ENCODE data around the gene NPTN. TPM values are rescaled to one million over a fixed set of nuclear protein-coding genes. Genes with fewer than 3 reads are reported as not detected.
A peak's percentile ranks its signal among the peaks of the same experiment; 100 is the strongest.

The NPTN gene
- total and polyA plus RNA-seq, 2 of the 13 experiments (the other 11 are each of a cell fraction or from before 2014, with no cell fraction given), result 78.0 to 110 TPM

DNA sequence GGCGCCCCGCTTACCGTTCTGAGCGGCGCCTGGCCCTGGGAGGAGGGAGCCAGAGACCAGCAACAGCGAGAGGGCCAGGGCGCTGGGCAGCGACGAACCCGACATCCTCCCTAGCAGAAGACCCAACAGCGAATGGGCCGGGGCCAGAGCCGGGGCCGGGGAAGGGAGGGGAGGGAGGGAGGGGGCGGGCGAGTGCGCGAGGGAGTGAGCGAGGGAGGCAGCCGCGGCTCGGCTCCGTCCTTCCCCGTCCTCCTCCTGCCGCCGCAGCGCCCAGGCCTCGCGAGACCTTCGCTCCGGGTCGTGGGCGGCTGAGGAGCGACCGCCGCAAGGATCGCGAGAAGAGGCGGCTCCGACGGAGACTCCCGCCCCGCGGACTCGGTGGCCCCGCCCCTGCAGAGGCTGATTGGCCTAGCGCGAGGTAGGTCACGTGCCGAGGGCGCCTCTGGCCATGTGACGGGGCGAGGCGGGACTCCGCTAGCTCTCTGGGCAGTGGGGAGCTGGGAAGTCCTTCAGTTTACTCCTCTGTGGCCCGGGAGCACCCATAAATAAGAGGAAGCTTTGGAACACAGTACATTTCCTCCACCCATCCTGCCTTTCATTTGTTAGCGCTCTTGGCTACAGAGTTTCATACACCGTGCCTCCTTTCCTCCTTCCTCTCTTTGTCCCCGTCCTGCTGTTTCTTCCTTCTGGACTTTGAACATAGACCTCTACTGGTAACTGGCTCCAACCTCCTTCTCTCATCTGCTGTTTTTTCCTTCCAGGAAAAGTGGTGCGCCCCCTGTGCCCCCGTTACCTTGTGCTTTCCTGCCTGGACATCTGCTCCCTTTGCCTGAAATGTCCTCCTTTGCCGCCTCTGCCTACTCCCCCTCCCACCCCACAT lies at the start of gene NPTN (continued):
- TF ChIP-seq, protein P1, sequence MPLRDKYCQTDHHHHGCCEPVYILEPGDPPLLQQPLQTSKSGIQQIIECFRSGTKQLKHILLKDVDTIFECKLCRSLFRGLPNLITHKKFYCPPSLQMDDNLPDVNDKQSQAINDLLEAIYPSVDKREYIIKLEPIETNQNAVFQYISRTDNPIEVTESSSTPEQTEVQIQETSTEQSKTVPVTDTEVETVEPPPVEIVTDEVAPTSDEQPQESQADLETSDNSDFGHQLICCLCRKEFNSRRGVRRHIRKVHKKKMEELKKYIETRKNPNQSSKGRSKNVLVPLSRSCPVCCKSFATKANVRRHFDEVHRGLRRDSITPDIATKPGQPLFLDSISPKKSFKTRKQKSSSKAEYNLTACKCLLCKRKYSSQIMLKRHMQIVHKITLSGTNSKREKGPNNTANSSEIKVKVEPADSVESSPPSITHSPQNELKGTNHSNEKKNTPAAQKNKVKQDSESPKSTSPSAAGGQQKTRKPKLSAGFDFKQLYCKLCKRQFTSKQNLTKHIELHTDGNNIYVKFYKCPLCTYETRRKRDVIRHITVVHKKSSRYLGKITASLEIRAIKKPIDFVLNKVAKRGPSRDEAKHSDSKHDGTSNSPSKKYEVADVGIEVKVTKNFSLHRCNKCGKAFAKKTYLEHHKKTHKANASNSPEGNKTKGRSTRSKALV (CRISPR knock-in tag; IDR thresholded peaks at IDR 0.05), result peak; percentile 52; the same call in 1 of the 2 replicates
- no peak for TF ChIP-seq CBFB (CRISPR knock-in tag; IDR thresholded peaks at IDR 0.05)
- peak; percentile 91; the same call in 1 of the 2 replicates for TF ChIP-seq NFKB2 (CRISPR knock-in tag; IDR thresholded peaks at IDR 0.05; ENCODE audit: borderline replicate concordance)
- no peak for TF ChIP-seq ZNF30 (CRISPR knock-in tag; IDR thresholded peaks at IDR 0.05)
- no peak; the same call in 1 of the 2 replicates for TF ChIP-seq ERF (CRISPR knock-in tag; IDR thresholded peaks at IDR 0.05)
- peak; percentile 88 to 98 for TF ChIP-seq POLR2A (IDR thresholded peaks at IDR 0.05; ENCODE audit: insufficient read depth in 1 of 2, low read depth in 2 of 2, low read length in 2 of 2)
- TF ChIP-seq SRF (IDR thresholded peaks at IDR 0.05; ENCODE audit: low read depth, low read length), result no peak
- peak; percentile 31 for TF ChIP-seq FOXA3 (CRISPR knock-in tag; IDR thresholded peaks at IDR 0.05)
- peak; percentile 77 for TF ChIP-seq ZNF430 (CRISPR knock-in tag; IDR thresholded peaks at IDR 0.05)
- no peak for TF ChIP-seq ZNF343 (CRISPR knock-in tag; IDR thresholded peaks at IDR 0.05)
- TF ChIP-seq, protein P2, sequence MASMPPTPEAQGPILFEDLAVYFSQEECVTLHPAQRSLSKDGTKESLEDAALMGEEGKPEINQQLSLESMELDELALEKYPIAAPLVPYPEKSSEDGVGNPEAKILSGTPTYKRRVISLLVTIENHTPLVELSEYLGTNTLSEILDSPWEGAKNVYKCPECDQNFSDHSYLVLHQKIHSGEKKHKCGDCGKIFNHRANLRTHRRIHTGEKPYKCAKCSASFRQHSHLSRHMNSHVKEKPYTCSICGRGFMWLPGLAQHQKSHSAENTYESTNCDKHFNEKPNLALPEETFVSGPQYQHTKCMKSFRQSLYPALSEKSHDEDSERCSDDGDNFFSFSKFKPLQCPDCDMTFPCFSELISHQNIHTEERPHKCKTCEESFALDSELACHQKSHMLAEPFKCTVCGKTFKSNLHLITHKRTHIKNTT (CRISPR knock-in tag; IDR thresholded peaks at IDR 0.05), result no peak
- TF ChIP-seq SRSF1 (optimal IDR thresholded peaks at IDR 0.05; ENCODE audit: low read depth, low read length), result no peak
- TF ChIP-seq, protein P3, sequence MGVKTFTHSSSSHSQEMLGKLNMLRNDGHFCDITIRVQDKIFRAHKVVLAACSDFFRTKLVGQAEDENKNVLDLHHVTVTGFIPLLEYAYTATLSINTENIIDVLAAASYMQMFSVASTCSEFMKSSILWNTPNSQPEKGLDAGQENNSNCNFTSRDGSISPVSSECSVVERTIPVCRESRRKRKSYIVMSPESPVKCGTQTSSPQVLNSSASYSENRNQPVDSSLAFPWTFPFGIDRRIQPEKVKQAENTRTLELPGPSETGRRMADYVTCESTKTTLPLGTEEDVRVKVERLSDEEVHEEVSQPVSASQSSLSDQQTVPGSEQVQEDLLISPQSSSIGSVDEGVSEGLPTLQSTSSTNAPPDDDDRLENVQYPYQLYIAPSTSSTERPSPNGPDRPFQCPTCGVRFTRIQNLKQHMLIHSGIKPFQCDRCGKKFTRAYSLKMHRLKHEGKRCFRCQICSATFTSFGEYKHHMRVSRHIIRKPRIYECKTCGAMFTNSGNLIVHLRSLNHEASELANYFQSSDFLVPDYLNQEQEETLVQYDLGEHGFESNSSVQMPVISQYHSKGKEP (CRISPR knock-in tag; IDR thresholded peaks at IDR 0.05), result no peak
- TF ChIP-seq, protein P4, sequence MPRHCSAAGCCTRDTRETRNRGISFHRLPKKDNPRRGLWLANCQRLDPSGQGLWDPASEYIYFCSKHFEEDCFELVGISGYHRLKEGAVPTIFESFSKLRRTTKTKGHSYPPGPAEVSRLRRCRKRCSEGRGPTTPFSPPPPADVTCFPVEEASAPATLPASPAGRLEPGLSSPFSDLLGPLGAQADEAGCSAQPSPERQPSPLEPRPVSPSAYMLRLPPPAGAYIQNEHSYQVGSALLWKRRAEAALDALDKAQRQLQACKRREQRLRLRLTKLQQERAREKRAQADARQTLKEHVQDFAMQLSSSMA (CRISPR knock-in tag; IDR thresholded peaks at IDR 0.05), result no peak
- TF ChIP-seq, protein P5, sequence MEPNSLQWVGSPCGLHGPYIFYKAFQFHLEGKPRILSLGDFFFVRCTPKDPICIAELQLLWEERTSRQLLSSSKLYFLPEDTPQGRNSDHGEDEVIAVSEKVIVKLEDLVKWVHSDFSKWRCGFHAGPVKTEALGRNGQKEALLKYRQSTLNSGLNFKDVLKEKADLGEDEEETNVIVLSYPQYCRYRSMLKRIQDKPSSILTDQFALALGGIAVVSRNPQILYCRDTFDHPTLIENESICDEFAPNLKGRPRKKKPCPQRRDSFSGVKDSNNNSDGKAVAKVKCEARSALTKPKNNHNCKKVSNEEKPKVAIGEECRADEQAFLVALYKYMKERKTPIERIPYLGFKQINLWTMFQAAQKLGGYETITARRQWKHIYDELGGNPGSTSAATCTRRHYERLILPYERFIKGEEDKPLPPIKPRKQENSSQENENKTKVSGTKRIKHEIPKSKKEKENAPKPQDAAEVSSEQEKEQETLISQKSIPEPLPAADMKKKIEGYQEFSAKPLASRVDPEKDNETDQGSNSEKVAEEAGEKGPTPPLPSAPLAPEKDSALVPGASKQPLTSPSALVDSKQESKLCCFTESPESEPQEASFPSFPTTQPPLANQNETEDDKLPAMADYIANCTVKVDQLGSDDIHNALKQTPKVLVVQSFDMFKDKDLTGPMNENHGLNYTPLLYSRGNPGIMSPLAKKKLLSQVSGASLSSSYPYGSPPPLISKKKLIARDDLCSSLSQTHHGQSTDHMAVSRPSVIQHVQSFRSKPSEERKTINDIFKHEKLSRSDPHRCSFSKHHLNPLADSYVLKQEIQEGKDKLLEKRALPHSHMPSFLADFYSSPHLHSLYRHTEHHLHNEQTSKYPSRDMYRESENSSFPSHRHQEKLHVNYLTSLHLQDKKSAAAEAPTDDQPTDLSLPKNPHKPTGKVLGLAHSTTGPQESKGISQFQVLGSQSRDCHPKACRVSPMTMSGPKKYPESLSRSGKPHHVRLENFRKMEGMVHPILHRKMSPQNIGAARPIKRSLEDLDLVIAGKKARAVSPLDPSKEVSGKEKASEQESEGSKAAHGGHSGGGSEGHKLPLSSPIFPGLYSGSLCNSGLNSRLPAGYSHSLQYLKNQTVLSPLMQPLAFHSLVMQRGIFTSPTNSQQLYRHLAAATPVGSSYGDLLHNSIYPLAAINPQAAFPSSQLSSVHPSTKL (CRISPR knock-in tag; IDR thresholded peaks at IDR 0.05), result peak; percentile 64; the same call in 1 of the 2 replicates
- TF ChIP-seq, protein P6, sequence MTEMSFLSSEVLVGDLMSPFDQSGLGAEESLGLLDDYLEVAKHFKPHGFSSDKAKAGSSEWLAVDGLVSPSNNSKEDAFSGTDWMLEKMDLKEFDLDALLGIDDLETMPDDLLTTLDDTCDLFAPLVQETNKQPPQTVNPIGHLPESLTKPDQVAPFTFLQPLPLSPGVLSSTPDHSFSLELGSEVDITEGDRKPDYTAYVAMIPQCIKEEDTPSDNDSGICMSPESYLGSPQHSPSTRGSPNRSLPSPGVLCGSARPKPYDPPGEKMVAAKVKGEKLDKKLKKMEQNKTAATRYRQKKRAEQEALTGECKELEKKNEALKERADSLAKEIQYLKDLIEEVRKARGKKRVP (CRISPR knock-in tag; IDR thresholded peaks at IDR 0.05), result no peak
- no peak for TF ChIP-seq ZNF850 (CRISPR knock-in tag; conservative IDR thresholded peaks at IDR 0.05)
- TF ChIP-seq CHD4 (IDR thresholded peaks at IDR 0.05; ENCODE audit: borderline replicate concordance, low read length), result no peak
- no peak for TF ChIP-seq ZNF713 (CRISPR knock-in tag; IDR thresholded peaks at IDR 0.05)

All from HepG2 (cell line).